ENCODE results near the gene CDC25C.
"Not testable (repeated sequence)": the region's sequence is repeated elsewhere in the genome, so short reads cannot be mapped to it uniquely, and the experiment has no call there.

CDC25C gene

GRCh38 chr5:138264183-138264582, 67.4 kb downstream of the CDC25C start:
- CTCF ChIA-PET, result interaction anchor here (1.3 to 2.0 kb wide), 2 partner anchors 20 to 89 kb away, joined by 3 to 10 read pairs; partner anchors contain the start of gene KDM3B
- no peak for DNase-seq (ENCODE audit: extremely low spot score)
- no peak for TF ChIP-seq CTCF (IDR thresholded peaks at IDR 0.05; ENCODE audit: control extremely low read depth, extremely low read depth, low read depth, missing control alignments)
- POLR2A ChIA-PET, result no interaction called here

- ChIA-PET POLR2A (no interaction called here), CTCF (interaction anchor here (1.3 to 2.0 kb wide), 3 partner anchors 10 to 89 kb away, joined by 3 to 10 read pairs (median 5); partner anchors contain the start of gene KDM3B)
- TF ChIP-seq CTCF (IDR thresholded peaks at IDR 0.05; ENCODE audit: control extremely low read depth, extremely low read depth, low read depth, missing control alignments), result no peak
- no peak for DNase-seq (ENCODE audit: extremely low spot score)
Observed at GRCh38 chr5:138263581-138263980, 68.0 kb downstream of the CDC25C start.

- POLR2A ChIA-PET, result no interaction called here
- CTCF ChIA-PET, result interaction anchor here (1.2 to 1.5 kb wide), 2 partner anchors 14 to 94 kb away, joined by 3 to 4 read pairs; partner anchors contain the start of gene KDM3B
- DNase-seq (ENCODE audit: extremely low spot score), result no peak
- TF ChIP-seq CTCF (IDR thresholded peaks at IDR 0.05; ENCODE audit: control extremely low read depth, extremely low read depth, low read depth, missing control alignments), result no peak
Observed at GRCh38 chr5:138258704-138259292, 72.8 kb downstream of the CDC25C start.

- CTCF ChIA-PET, result no interaction called here
- POLR2A ChIA-PET, result no interaction called here
- no peak for DNase-seq (ENCODE audit: extremely low spot score)
- no peak for TF ChIP-seq CTCF (IDR thresholded peaks at IDR 0.05; ENCODE audit: control extremely low read depth, extremely low read depth, low read depth, missing control alignments)
Observed at GRCh38 chr5:138257583-138257982, 74.0 kb downstream of the CDC25C start.

- no peak for TF ChIP-seq CTCF (IDR thresholded peaks at IDR 0.05; ENCODE audit: control extremely low read depth, extremely low read depth, low read depth, missing control alignments)
- ChIA-PET CTCF (interaction anchor here (0.8 to 1.9 kb wide), 8 partner anchors 9 to 96 kb away, joined by 3 to 5 read pairs (median 4); no protein-coding TSS in a partner anchor), POLR2A (no interaction called here)
- DNase-seq (ENCODE audit: extremely low spot score), result peak; percentile 47
Observed at GRCh38 chr5:138252944-138253343, 78.7 kb downstream of the CDC25C start.

- CTCF ChIA-PET, result interaction anchor here (0.8 kb wide), 1 partner anchor 17 kb away, joined by 3 read pairs; no protein-coding TSS in a partner anchor
- POLR2A ChIA-PET; DNase-seq (ENCODE audit: extremely low spot score): not testable (repeated sequence)
Observed at GRCh38 chr5:138247800-138248199, 83.8 kb downstream of the CDC25C start.

- no peak for DNase-seq (ENCODE audit: extremely low spot score)
- ChIA-PET CTCF (interaction anchor here (1.0 to 1.4 kb wide), 3 partner anchors 11 to 23 kb away, joined by 3 read pairs; no protein-coding TSS in a partner anchor), POLR2A (interaction anchor here (0.7 kb wide), 1 partner anchor 462 kb away, joined by 7 read pairs; no protein-coding TSS in a partner anchor)
- no peak for TF ChIP-seq CTCF (IDR thresholded peaks at IDR 0.05; ENCODE audit: control extremely low read depth, extremely low read depth, low read depth, missing control alignments)
Observed at GRCh38 chr5:138246822-138247221, 84.8 kb downstream of the CDC25C start.
